ENCODE results near the gene E2F4. TPM values are rescaled to one million over a fixed set of nuclear protein-coding genes. Genes with fewer than 3 reads are reported as not detected.

The E2F4 gene
- total RNA-seq, 4 donors from 2014 or later, result 56.8 to 74.8 (median 68.1) TPM

- H3K4me3 ChIP-seq (ENCODE audit: low read depth, poor library complexity, severe bottlenecking), result no peak overlapping the region
- intact Hi-C loops (cut with DNase I; ENCODE audit: low total_unique reads), result no loop called here
- 83 to 84% methylated on average over 4 of the region's 4 CpGs for WGBS, 2 donors
- TF ChIP-seq, protein P1, sequence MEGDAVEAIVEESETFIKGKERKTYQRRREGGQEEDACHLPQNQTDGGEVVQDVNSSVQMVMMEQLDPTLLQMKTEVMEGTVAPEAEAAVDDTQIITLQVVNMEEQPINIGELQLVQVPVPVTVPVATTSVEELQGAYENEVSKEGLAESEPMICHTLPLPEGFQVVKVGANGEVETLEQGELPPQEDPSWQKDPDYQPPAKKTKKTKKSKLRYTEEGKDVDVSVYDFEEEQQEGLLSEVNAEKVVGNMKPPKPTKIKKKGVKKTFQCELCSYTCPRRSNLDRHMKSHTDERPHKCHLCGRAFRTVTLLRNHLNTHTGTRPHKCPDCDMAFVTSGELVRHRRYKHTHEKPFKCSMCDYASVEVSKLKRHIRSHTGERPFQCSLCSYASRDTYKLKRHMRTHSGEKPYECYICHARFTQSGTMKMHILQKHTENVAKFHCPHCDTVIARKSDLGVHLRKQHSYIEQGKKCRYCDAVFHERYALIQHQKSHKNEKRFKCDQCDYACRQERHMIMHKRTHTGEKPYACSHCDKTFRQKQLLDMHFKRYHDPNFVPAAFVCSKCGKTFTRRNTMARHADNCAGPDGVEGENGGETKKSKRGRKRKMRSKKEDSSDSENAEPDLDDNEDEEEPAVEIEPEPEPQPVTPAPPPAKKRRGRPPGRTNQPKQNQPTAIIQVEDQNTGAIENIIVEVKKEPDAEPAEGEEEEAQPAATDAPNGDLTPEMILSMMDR (IDR thresholded peaks at IDR 0.05), result no peak
- no peak for TF ChIP-seq POLR2A (IDR thresholded peaks at IDR 0.05)
- DNase-seq (ENCODE audit: low spot score in 2 of 2), result no peak
Measured at GRCh38 chr16:67242138-67242730, 50.3 kb downstream of the E2F4 start.

DNA sequence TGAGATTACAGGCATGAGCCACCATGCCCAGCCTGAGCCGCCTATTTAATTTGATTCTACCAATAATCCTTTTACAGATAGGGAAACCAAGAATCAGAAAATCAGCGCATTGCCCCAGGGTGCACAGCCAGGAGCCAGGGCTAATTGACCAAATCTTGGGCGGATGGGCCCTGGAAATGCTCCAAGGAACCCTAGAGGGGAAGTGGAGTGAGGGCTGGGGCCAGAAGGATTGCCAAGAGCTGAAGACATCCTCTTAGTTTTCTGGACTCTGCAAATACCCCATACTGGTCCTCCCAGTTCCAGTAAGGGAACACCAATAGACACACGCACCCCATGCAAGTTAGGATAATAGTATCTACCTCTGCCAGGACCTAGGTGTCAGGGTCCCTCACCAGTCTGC, 51.5 kb downstream of the E2F4 start:
- H3K4me3 ChIP-seq (ENCODE audit: low read depth, poor library complexity, severe bottlenecking), result no peak overlapping the region
- WGBS, 2 donors, result 72 to 75% methylated on average over 4 of the region's 4 CpGs
- no peak for DNase-seq (ENCODE audit: low spot score in 2 of 2)
- intact Hi-C loops (cut with DNase I; ENCODE audit: low total_unique reads), result no loop called here
- TF ChIP-seq, protein P1 (IDR thresholded peaks at IDR 0.05), result no peak
- no peak for TF ChIP-seq POLR2A (IDR thresholded peaks at IDR 0.05)

DNA sequence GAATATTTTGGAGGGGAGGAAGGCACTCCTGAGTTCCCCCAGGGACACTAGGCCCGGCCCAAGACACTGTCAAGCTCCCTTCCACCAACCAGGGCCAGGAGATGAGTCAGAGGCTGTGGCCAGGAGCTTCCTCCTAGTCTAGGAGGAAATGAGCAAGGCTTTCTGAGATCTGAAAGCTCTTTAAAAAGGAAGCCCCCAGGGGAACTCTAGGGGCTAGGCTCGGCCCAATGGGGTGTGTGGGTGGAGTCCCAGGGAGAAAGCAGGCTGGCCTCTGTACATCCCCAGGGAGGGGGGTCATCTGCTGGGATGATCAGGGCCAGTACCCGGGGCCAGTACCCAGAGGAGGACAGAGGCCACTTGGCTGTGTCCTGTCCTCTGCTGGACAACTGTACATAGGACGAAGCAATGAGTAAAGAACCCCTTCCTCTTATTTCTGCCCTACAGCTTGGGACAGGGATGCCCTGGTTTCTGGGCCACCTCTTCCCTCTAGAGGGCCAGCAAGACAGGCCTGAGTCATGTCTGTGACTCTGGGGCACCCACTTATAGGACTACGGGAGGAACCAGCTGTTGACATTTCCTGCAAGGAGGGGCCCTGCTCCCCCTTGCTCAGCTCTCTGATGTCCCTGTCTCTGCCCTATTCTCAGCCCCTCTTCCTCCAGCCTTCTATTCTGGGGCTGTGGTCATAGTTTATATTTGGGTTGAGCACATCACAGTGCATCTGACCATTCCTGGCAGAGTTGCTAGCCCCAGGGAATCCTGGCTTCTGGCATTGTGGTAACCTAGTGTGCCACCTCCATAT, 52.6 kb downstream of the E2F4 start:
- intact Hi-C loops (cut with DNase I; ENCODE audit: low total_unique reads), result no loop called here

GRCh38 chr16:67245186-67245585, 53.2 kb downstream of the E2F4 start:
- TF ChIP-seq POLR2A (IDR thresholded peaks at IDR 0.05), result no peak
- TF ChIP-seq, protein P1 (IDR thresholded peaks at IDR 0.05), result no peak
- no peak overlapping the region for H3K4me3 ChIP-seq (ENCODE audit: low read depth, poor library complexity, severe bottlenecking)
- 73 to 77% methylated on average over 4 of the region's 4 CpGs for WGBS, 2 donors
- intact Hi-C loops (cut with DNase I; ENCODE audit: low total_unique reads), result no loop called here
- DNase-seq (ENCODE audit: low spot score in 2 of 2), result no peak

More for the DNA sequence above, 52.6 kb downstream of the E2F4 start:
- no peak overlapping the region for H3K4me3 ChIP-seq (ENCODE audit: low read depth, poor library complexity, severe bottlenecking)
- DNase-seq (ENCODE audit: low spot score in 2 of 2), result peak; percentile 68 to 93
- 16 to 30% methylated on average over 4 to 5 of the region's 5 CpGs for WGBS, 2 donors
- TF ChIP-seq, protein P1 (IDR thresholded peaks at IDR 0.05), result no peak
- TF ChIP-seq POLR2A (IDR thresholded peaks at IDR 0.05), result no peak

GRCh38 chr16:67245674-67246080, 53.7 kb downstream of the E2F4 start:
- no peak for DNase-seq (ENCODE audit: low spot score in 2 of 2)
- H3K4me3 ChIP-seq (ENCODE audit: low read depth, poor library complexity, severe bottlenecking), result peak overlapping the region; percentile 44
- WGBS, 2 donors, result 8 to 11% methylated on average over 8 of the region's 8 CpGs
- TF ChIP-seq POLR2A (IDR thresholded peaks at IDR 0.05), result no peak
- TF ChIP-seq, protein P1 (IDR thresholded peaks at IDR 0.05), result no peak
- intact Hi-C loops (cut with DNase I; ENCODE audit: low total_unique reads), result no loop called here
